Activated naive CD8-positive, alpha-beta T cell treated with anti-CD3 and anti-CD28 coated beads, Interleukin-2, amount 50 U/mL, for 16 hours (primary cell): ENCODE measurements around the gene SLC2A6.

Experiments used
- DNase-seq: peaks from one replicate; pipeline ENCODE4 v3.0.0-alpha.2; 2020; ENCODE audit warnings: low read depth, low spot score

SLC2A6 gene

DNA sequence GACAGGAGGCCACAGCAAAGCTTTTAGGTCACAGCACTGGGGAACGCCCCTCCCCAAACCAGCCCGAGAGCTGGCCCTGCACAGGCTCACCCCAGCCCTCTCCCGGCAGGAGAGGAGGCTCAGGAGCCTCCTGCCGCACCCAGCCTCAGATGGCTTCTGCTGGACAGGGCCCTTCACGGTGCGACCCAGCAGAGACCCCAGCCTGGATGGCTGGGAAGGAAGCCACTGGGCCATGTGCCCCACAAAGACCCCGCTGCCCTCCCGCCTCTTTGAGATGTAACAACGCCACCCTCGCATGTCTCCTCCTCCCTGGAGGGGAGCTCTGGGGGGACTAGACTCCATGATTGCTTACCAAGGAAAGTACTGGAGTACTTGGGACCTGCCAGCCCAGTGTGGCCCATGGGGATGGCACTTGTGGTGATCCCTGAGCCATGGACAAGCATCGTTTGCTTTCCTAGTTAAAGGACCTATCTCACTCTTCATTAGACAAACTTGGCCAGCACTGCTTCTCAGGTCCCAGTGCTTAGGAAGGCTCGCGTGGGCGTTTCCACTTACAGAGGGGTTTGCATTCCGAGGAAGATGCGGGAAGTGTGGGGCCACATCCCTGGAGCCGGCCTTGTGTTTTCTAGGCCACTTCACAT lies 36.8 kb upstream of the SLC2A6 start:
- DNase-seq = no peak

DNA sequence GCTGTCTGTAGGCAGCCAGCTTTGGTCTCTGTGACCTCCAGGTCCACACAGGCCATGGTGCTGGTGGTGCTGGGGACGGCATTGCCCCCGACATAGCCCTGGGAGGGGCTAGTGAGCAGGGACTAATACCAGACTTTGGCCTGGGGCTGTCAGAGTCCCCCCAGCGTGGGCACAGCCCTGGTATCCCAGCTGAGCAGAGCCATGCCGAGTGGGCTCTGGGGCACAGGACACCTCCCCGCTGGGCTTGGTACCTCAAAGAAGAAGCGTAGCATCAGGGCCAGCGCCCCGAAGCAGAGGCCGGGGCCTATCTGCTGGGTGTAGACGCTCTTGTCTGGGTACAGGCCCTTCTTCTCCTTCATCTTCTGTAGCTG lies 36.3 kb upstream of the SLC2A6 start:
- no peak for DNase-seq

DNA sequence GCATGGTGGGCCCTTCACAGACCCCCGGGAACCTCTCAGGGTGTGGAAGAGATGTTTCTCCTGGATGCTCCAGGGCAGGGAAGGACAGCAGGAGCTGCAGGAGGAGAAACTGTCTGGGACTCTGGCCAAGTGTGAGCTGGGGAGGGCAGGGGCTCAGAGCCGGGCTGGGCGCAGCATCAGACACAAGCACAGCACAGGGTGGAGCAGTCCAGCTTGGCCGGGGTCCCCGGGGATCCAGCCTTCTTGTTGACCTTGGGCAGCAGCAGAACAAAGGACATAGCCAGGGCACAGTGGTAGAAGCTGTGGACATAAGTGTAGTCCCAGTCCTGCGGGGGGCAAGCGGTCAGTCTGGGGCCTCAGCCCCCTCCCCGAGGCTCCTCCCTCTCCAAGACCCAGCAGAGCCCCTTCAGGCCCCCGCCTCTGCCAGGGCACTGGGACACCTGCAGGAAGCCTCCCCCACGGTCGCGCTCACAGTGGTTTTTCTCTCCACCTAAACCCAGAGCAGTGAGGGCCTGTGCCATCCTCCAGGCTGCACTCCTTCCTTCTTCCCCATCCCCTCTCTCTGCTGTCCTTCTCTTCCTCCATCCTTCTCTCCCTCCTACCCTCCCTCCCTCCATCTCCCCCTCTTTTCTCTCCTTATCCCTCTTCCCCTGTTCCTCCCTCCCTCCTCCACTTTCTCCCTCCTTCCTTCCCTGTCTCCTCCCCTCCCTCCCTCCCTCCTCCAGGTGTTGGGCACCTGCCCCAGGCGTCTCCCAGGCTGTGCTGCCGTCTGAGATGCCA lies 35.8 kb upstream of the SLC2A6 start:
- DNase-seq = no peak

DNA sequence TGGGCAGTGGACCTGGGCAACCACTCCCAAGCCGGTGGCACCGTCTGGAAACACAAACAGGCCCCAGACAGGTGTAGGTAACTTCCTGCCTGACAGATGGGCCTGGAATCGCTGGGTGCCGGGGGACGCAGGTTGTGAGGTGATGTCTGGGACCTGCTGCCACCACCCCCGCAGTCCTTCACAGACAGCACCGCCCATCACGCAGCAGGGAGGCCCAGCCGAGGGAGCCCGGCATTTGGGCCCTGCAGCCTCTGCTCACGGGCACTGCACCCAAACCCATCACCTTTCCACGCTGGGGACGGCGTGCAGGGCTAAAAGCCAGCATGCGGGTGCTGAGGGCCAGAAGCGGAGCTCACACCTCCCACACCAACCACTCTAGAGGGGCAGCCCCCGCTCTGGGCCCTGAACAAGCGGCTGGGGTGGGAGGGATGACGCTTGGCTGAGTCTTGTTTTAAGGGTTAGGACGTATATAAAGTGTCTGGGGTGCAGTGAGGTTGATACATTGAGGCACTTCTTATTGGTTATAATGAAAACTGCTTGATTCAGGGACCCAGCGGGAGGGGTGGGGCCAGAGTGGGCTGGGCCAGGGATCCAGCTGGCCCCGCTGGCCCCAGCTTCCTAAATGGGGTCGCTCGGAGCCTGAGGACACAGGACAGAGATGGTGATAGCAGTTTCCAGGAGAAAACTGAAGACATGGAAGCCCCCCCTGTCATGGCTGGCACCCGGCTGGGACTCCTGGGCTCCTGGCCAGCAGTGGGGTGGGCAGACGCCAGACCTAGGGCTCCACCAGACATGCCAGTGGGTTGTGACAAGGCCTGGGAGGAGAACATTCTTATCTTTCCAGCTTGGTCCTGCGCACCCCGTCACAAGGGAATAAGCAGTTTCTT lies 34.6 kb upstream of the SLC2A6 start:
- DNase-seq = no peak

DNA sequence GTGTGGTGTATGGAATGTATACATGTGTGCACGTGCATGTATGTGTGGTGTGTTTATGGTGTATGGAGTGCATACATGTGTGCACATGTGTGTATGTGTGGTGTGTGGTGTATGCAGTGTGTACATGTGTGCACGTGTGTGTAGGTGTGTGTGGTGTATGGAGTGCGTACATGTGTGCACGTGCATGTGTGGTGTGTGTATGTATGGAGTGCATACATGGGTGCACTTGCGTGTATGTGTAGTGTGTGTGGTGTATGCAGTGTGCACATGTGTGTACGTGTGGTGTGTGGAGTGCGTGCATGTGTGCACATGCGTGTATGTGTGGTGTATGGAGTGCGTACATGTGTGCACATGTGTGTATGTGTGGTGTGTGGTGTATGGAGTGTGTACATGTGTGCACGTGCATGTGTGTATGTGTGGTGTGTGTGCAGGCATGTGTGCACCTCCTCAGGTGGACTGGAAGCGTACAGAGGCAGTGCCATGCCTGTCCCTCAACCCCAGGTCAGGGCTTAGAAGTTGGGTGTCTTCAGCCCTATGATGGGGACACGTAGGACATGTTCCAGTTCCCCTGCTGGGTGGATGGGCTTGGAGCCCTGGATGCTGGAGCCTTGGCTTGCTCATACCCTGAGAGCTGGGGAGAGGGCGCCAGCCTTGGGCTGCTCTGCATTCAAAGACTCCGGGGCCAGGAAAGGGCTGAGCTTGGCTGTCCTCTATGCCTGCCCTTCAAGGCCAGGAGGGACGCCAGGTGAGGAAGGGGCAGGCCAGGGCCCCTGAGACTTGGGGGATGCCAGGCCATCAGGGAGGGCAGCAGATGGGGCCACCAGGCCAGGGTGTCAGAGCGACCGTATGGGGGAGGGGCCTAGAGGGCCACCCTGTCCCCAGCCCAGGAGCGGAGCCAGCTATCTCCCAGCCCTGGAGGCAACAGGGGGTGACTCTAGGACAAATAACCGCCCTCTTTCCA lies 33.6 kb upstream of the SLC2A6 start:
- DNase-seq = no peak

DNA sequence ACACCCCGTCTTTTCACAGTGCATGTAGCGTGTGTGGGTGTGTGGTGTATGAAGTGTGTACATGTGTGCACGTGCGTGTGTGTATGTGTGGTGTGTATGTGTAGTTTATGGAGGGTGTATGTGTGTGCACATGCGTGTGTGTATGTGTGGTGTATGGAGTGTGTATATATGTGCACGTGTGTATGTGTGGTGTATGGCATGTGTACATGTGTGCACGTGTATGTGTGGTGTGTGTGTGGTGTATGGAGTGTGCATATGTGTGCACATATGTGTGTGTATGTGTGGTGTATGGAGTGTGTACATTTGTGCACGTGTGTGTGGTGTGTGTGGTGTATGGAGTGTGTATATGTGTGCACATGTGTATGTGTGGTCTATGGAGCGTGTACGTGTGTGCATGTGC lies 32.7 kb upstream of the SLC2A6 start:
- no peak for DNase-seq

DNA sequence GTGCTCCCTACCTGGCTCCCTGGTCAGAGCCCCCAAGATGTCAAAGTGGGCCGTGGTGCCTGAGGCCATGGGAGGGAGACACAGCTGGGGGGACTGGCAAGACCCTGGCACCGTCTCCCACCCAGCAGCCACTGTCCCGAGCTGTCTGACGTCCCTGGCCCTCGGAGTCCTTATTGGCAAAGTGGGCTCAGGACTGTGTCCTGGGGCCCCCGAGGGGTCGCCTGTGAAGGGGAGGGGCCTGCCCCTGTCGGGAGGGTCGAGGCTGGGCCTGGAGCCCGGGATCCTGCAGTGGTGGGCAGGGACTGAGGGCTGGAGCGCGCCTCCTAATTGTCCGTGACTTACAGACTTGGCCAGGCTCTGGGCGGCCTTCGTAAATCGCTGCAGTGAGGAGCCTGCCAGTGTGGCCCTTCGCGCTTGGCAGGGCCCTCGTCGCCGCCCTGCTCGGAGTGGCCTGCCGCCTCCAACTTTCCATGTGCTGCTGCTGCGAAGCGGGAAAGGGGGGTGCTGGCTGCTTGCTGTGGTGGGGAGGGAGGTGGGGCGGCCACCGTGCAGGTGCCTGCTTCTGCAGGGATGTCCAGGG lies 32.1 kb upstream of the SLC2A6 start:
- DNase-seq = no peak

DNA sequence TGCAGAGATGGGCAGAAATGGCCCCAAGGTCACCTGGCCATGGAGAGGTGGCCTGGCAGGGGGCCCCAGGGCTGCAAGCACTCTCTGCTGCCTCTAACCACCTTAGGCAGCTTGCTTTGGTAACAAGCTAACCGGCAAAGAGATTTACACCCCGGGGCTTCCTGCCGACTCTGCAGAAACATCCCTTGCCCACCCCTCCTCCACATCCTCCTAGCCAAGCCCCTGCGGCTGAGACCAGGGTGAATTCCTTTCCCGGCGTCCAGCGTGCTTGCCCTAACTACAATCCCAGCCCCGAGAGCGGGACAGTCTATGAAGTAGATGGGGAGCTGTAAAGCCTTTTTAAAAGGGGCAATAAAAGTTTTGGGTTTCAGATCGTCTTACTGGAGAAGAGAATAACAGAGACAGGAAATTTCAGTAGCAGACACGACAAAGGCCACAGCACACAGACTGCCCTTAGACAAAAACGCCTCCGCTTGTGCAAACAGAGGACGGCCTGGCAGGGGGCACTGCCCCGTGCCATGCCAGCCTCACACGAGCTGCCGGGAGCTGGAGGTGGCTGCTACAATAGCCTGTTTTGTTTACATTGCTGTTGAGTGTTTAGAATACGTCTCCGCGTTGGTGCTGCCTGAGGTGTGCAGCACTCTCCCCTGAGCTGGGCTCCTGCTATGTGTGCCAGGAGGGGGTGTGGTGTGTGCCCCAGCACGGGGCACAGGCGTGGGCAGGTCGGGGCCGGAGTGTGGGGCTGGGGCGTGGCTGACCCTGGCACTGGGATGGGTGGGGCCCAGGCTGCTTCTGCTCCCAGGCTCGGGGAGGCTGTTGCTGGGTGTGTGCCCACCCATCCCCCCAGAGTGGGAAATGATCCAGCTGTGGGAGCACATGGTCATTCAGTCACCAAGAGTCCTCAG lies 30.5 kb upstream of the SLC2A6 start:
- no peak for DNase-seq

DNA sequence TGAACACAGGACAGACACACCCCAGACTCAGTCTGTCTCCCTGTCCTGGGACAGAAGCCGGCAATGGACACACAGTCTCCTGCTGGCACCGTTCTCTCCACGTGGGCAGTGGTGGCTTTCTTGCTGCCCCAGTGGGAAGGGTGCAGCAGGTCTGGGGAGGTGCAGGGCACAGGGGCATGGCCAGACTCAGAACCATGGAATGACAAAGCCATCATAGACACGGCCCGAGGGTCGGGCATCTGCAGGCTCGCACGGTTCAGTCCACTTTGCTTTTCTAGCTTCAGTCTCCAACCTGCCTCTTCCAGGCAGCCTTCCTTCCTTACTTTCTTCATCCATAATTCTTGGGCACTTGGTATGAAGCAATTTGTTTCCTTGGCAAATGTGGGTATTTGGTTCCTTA lies 29.1 kb upstream of the SLC2A6 start:
- no peak for DNase-seq

DNA sequence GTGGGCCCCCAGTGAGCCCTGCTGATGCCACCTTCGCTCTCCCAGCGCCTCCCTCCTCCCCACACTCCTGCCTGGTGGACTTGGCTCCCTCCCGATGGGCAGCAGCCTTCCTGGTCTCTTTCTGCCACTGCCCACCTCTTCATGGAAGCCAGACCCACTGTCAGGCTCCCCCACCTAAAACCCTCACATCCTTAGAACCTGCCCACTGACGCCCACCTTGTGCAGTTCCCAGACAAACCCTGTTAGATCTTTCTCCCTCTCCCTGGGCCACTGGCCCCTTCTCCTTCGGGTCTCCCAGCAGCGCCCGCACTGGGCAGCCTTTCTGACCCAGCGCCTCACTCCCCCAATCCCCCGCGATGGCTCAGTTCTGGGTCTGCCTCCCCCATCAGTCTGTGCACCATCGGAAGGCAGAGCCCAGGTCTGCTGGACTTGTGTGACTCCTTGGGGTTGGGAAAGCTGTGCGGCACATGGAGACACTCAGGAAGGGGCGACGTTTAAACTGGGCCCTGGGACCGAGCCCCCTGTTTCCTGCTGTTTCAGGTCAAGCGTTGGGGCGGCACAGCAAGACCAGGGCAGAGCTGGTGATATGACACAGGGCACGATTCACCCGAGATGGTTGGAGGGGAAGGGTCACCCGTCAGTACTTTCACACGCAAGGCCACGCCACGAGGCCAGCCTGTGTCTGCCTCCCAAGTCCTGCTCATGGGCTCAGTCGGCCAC lies 28.5 kb upstream of the SLC2A6 start:
- DNase-seq = no peak

DNA sequence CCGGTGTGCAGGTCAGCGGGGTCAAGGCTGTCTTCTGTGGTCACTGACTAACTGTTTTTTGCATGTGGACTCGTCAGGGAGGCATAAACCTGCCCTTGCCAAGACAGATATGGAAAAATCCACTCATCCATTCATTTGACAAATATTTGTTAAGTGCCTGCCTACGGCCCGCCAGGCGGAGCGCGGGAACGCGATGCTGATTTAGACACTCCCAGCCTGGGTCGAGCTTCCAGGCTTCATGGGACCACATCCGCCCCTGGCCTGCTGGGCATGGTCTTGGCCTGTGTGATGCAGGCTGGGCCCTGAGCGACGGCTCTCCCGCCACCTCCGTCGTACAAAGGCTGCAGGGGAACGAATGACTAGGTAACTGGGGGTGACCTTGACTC lies 27.7 kb upstream of the SLC2A6 start:
- DNase-seq = no peak

DNA sequence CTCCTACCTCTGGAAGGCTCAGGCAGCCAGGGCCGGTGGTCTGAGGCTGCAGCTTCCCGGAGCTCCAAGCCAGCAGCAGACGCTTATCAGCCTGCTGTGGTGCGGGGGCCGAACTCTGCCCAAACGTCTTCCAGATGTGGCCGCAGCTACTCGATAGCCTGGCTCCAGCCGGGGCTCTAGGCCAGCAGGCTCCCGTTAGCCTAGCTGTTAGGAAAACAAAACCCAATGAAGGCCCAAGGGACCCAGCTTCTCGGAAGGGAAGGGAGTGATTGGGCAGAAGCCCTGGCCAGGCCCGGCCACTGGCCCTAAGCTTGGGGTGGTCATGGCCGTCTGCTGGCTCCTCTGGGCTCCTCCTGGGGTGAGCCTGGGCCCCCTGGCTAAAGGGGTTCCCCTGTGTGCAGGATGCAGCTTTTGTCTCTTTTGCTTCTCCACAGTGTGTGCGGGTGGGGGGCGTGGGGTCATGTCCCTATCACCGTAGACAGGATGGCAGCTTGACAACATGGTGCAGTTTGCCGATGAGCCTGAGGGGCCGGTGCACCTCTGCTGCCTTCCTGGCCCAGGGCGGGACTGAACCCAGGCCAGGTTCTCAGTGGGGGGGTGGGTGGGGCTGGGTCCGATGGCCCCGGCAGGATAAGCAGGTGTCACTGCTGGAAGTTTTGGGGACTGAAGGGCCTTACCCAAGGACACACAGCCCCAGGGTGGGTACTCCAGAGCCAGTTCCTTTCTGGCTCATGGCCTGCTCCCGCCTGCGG lies 27.2 kb upstream of the SLC2A6 start:
- DNase-seq = no peak

DNA sequence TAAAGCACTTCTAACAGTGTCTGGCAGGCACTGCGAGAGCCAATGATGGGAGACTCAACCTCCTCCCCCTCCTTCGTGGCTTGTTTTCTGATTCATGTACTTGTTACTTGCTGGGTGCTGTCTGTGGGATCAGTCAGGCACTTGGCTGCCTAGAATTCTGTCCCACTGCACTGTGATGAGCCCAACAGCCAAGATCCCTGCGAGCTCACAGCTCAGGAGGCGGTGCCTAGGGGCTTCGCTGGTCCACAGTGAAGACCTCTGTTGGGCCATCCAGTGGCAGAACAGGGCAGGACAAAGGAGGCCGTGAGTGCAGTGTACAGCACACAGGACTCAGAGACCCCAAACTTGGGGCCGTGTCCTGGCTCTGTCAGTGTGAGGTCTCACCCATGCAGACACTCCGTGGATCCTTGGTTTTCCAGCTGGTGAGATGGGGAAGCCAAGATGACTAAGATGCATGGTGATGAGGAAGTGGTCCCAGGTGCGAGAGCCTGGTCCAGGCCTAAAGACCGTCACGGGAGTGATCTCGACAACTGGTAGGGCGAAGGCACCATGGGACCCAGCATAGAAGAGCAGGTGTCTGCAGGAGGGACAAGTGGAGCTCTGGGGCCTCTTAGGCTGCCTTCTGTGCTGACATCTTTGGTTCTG lies 26.4 kb upstream of the SLC2A6 start:
- DNase-seq = no peak

DNA sequence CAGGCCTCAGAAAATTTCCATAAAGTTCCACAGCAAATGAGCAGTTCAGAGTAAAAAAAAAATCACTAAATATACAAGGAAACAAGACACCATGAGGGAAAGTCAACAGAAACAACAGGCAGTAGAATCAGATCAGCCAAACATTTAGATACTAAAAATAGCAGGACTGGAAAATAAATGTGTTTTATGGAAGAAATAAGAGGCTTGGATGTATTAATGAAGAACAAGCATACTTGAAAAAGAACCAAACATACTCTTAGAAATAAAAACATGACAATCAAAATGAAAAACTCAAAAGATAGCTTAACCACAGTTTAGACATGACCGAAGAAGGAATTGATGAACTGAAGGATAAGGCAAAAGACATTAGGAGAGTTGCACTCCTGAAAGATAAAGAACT lies 23.2 kb upstream of the SLC2A6 start:
- DNase-seq = no peak

DNA sequence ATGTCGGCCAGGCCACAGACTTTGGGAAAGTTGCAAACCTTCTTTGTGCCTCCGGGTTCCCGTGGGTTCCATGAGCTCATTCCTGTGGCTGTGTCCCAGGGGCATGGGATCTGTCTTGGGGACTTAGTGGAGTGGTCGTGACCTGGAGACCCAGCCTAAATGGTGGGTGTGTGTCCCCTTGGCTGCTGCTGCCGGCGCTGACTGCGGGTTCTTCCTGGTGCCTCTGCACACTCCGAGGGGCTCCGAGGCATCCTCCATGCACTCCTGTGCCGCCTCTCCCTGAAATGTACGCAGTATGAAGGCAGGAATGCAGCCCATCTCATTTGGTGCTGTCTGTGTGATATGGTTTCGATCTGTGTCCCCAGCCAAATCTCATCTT lies 21.0 kb upstream of the SLC2A6 start:
- no peak for DNase-seq

DNA sequence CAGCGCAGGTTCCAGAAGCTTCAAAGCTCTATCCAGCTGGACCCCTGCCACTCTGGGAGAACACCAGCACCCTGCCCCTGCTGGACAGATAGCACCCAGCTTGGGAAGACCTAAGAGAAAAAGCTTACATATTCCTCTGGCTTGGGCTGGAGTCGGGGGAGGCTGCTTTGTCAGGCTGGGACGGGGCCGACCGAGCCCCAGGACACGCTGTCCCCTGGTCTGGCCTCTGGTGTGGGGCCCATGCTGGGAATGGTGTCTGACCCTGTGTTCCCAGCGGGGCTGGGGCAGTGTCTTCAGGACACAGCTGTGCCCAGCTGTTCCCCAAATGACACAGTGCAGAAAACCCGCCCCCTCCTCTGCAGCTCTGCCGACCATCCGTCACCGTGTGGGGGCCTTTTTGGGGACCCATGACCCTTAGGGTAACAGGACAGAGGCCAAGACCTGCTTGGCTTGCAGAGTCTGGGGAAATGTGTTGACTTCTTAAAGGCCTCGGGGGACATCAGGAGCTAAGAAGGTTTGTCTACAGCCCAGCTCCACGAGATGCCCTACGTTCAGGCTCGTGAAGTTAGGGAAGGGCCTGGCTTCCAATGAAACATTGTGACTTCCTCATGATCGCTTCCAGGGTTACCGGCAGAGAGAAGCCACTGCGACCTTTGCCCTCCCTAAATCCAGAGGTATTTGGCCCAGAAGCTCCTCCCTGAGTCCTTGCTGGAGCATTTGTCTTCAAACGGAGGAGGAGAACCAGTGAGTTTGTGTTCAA lies 20.4 kb upstream of the SLC2A6 start:
- DNase-seq = no peak
